Loucy (cell line): ENCODE results near the gene LIM2.

Source experiments
- H2AFZ ChIP-seq: fragments of 200-600 bp; sonication (generic); 2 replicates; pipeline ENCODE4 v1.6.0; 2016; ENCODE audit warnings: antibody characterized with exemption, mild to moderate bottlenecking, low read length, moderate library complexity
- H3F3A ChIP-seq: fragments of 200-600 bp; 2 replicates; pipeline ENCODE4 v1.6.0; 2016; ENCODE audit warnings: antibody characterized with exemption, low read depth, mild to moderate bottlenecking
- H3K27me3 ChIP-seq: fragments of 200-600 bp; sonication (generic); 2 replicates; pipeline ENCODE4 v1.6.1; 2014; ENCODE audit warnings: low read length, mild to moderate bottlenecking; ENCODE audit not compliant: insufficient read depth, poor library complexity, severe bottlenecking
- H3K36me3 ChIP-seq: fragments of 200-600 bp; sonication (generic); 2 replicates; pipeline ENCODE4 v1.6.1; 2016; ENCODE audit warnings: low read length; ENCODE audit not compliant: insufficient read depth
- H3K4me1 ChIP-seq: fragments of 200-600 bp; sonication (generic); 2 replicates; pipeline ENCODE4 v1.5.1; 2014; ENCODE audit warnings: low read length, mild to moderate bottlenecking; ENCODE audit not compliant: insufficient read depth, poor library complexity, severe bottlenecking
- H3K4me2 ChIP-seq: fragments of 200-600 bp; sonication (generic); 2 replicates; pipeline ENCODE4 v1.6.0; 2014; ENCODE audit warnings: antibody characterized with exemption, low read length, low read depth, mild to moderate bottlenecking; ENCODE audit not compliant: poor library complexity, severe bottlenecking
- H3K4me3 ChIP-seq: fragments of 200-600 bp; sonication (generic); 2 replicates; pipeline ENCODE4 v1.5.1; 2014; ENCODE audit warnings: low read length, mild to moderate bottlenecking, mixed read lengths; ENCODE audit not compliant: poor library complexity, severe bottlenecking
- H3K79me2 ChIP-seq: fragments of 200-600 bp; sonication (generic); 2 replicates; pipeline ENCODE4 v1.6.1; 2014; ENCODE audit warnings: low read length; ENCODE audit not compliant: insufficient read depth
- H3K9ac ChIP-seq: fragments of 200-600 bp; sonication (generic); 2 replicates; pipeline ENCODE4 v1.6.0; 2014; ENCODE audit warnings: mild to moderate bottlenecking, low read depth, low read length, moderate library complexity; ENCODE audit not compliant: poor library complexity, severe bottlenecking
- H3K9me2 ChIP-seq: fragments of 200-600 bp; sonication (generic); replicated peaks from 2 replicates; pipeline ENCODE4 v1.6.1; 2016; ENCODE audit warnings: low read depth, low read length, mixed read lengths
- H3K9me3 ChIP-seq: fragments of 200-600 bp; sonication (generic); 2 replicates; pipeline ENCODE4 v1.6.1; 2014; ENCODE audit warnings: mild to moderate bottlenecking, antibody characterized with exemption, low read length, low read depth; ENCODE audit not compliant: insufficient read depth
- H4K20me1 ChIP-seq: fragments of 200-600 bp; sonication (generic); 2 replicates; pipeline ENCODE4 v1.6.0; 2014; ENCODE audit warnings: antibody characterized with exemption, low read length, mild to moderate bottlenecking; ENCODE audit not compliant: insufficient read depth, poor library complexity, severe bottlenecking
- EZH2phosphoT487 ChIP-seq: fragments of 200-600 bp; IDR thresholded peaks from 2 replicates; pipeline ENCODE4 v1.6.1; 2018; ENCODE audit warnings: antibody characterized with exemption, mild to moderate bottlenecking, moderate library complexity, borderline replicate concordance
- TF ChIP-seq, protein P1 (sequence below): fragments of 200-600 bp; sonication (generic); conservative IDR thresholded peaks from 2 replicates; pipeline ENCODE4 v1.5.1; 2014; ENCODE audit warnings: mild to moderate bottlenecking, antibody characterized with exemption, low read length

LIM2 gene

DNA sequence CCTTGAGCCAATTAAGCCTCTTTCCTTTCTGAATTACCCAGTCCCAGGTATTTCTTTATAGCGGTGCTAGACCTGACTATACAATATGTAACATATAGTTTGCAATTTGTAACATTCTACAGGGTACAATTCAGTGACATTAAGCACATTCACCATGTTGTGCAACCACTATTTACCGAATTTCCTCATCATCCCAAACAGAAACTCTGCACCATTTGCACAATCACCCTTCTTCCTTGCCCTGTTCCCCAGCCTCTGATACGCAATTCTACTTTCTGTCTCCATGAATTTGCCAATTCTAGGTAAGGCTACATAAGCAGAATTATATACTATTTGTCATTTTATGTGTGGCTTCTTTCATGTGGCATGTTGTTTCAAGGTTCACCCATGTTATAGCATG, 43.4 kb upstream of the LIM2 start:
- Histone ChIP-seq H3K36me3 (no peaks in the 10 kb centered on the region), H2AFZ (no peak overlapping the region), H3K9me3 (no peaks in the 10 kb centered on the region), H3K4me3 (no peak overlapping the region), H4K20me1 (no peaks in the 10 kb centered on the region), H3F3A (no peaks in the 10 kb centered on the region), H3K4me2 (no peak overlapping the region), H3K27me3 (no peaks in the 10 kb centered on the region), H3K9ac (no peak overlapping the region), H3K79me2 (no peaks in the 10 kb centered on the region), H3K4me1 (no peaks in the 10 kb centered on the region), H3K9me2 (no peaks in the 10 kb centered on the region)
- TF ChIP-seq, protein P1, sequence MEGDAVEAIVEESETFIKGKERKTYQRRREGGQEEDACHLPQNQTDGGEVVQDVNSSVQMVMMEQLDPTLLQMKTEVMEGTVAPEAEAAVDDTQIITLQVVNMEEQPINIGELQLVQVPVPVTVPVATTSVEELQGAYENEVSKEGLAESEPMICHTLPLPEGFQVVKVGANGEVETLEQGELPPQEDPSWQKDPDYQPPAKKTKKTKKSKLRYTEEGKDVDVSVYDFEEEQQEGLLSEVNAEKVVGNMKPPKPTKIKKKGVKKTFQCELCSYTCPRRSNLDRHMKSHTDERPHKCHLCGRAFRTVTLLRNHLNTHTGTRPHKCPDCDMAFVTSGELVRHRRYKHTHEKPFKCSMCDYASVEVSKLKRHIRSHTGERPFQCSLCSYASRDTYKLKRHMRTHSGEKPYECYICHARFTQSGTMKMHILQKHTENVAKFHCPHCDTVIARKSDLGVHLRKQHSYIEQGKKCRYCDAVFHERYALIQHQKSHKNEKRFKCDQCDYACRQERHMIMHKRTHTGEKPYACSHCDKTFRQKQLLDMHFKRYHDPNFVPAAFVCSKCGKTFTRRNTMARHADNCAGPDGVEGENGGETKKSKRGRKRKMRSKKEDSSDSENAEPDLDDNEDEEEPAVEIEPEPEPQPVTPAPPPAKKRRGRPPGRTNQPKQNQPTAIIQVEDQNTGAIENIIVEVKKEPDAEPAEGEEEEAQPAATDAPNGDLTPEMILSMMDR, result no peak
- TF ChIP-seq EZH2phosphoT487, result no peak

DNA sequence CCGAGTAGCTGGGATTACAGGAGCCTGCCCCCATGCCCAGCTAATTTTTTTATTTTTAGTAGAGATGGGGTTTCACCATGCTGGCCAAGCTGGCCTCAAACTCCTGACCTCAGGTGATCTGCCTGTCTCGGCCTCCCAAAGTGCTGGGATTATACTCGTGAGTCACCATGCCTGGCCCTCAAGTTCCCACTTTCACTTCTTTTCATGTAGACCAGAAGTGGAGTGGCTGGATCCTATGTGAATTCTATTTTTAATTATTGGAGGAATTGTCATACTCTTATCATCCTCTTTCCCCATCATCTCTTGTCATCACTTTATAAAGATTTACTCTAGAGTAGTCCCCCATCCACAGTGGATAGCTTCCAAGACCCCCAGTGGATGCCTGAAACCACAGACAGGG, 42.4 kb upstream of the LIM2 start:
- Histone ChIP-seq H3K4me1 (no peaks in the 10 kb centered on the region), H3K9me3 (no peaks in the 10 kb centered on the region), H3K9ac (no peak overlapping the region), H2AFZ (no peak overlapping the region), H3K9me2 (no peaks in the 10 kb centered on the region), H3F3A (no peaks in the 10 kb centered on the region), H4K20me1 (no peaks in the 10 kb centered on the region), H3K4me2 (no peak overlapping the region), H3K4me3 (no peak overlapping the region), H3K36me3 (no peaks in the 10 kb centered on the region), H3K27me3 (no peaks in the 10 kb centered on the region), H3K79me2 (no peaks in the 10 kb centered on the region)
- TF ChIP-seq EZH2phosphoT487, result no peak
- TF ChIP-seq, protein P1, result no peak

DNA sequence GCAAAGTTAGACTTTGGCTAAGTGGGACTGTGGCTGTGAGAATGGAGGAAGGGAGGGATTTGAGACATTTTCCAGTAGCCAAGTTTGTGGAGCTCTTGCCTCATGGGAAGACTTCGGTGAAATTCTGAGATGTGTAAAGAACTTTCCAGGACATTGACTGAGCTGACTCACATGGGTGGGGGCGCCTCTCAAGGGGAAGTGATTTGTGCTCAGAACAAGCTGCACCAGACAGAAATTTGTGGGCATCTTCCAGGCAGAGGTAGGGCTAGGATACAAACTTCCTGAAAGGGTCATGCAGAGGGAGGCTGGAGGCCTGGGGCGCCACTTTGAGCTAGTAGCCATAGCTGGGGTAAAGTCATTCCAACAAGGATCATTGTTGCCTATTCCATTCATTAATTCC, 39.4 kb upstream of the LIM2 start:
- Histone ChIP-seq H3K79me2 (no peaks in the 10 kb centered on the region), H3K36me3 (no peaks in the 10 kb centered on the region), H3K4me3 (no peak overlapping the region), H3K4me1 (no peaks in the 10 kb centered on the region), H3K4me2 (no peak overlapping the region), H3F3A (no peaks in the 10 kb centered on the region), H3K9me2 (no peaks in the 10 kb centered on the region), H3K9me3 (no peaks in the 10 kb centered on the region), H3K27me3 (no peaks in the 10 kb centered on the region), H3K9ac (no peak overlapping the region), H4K20me1 (no peaks in the 10 kb centered on the region), H2AFZ (no peak overlapping the region)
- TF ChIP-seq, protein P1, result no peak
- no peak for TF ChIP-seq EZH2phosphoT487
